ENCODE measurements around the gene YAF2.

Gene YAF2

DNA sequence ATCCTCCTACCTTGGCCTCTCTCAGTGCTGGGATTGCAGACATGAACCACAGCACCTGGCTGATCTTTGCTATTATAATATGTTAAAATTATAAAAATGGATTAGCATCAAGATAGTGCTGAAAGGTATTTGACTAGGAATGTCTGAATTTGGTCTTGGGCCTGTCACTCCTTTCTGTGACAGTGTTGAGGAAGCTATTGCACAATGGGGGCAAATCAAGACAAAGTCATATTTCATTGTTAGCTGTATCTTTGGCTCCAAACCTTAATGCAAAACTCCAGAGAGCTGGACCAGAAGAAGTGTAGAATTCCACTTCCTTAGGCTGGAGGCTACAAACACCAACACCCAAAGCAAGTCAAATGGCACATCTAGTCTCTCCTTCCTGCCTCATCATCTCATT lies 45.7 kb upstream of the YAF2 start:
- TF ChIP-seq, protein P1, sequence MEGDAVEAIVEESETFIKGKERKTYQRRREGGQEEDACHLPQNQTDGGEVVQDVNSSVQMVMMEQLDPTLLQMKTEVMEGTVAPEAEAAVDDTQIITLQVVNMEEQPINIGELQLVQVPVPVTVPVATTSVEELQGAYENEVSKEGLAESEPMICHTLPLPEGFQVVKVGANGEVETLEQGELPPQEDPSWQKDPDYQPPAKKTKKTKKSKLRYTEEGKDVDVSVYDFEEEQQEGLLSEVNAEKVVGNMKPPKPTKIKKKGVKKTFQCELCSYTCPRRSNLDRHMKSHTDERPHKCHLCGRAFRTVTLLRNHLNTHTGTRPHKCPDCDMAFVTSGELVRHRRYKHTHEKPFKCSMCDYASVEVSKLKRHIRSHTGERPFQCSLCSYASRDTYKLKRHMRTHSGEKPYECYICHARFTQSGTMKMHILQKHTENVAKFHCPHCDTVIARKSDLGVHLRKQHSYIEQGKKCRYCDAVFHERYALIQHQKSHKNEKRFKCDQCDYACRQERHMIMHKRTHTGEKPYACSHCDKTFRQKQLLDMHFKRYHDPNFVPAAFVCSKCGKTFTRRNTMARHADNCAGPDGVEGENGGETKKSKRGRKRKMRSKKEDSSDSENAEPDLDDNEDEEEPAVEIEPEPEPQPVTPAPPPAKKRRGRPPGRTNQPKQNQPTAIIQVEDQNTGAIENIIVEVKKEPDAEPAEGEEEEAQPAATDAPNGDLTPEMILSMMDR (IDR thresholded peaks at IDR 0.05) = no peak

DNA sequence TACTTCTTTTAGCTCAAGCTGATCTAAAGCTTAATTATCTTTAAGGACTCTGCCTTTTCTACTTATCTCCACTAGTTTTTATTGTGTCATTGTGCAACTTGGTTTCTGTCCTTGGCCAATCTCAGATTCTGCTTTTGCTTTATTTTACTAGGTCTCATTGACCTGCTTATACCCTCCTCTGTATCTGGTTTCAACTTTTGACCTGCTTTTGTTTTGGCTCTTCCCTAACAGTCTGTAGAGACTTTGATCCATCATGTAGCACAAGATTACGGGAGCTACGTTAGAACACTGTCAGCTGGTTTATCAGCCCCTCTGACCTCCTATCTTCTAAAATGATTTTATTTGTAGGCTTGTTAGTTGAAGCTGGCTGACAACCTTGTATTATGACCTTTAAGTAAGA lies 44.2 kb upstream of the YAF2 start:
- TF ChIP-seq, protein P1 (IDR thresholded peaks at IDR 0.05) = no peak
- Histone ChIP-seq H3K9me3 (no peaks in the 10 kb centered on the region), H3K4me3 (ENCODE audit: low read depth in 1 of 2, low read length in 1 of 2) (no peak overlapping the region), H3K4me1 (ENCODE audit: control insufficient read depth in 1 of 2, insufficient read depth in 1 of 2, low read depth in 1 of 2, low read length in 1 of 2) (no peaks in the 10 kb centered on the region), H3K27ac (no peak overlapping the region), H3K36me3 (no peaks in the 10 kb centered on the region), H3K27me3 (peaks cover 4% of the 10 kb centered on the region)

More for the DNA sequence above, 45.7 kb upstream of the YAF2 start:
- Histone ChIP-seq H3K4me1 (ENCODE audit: control insufficient read depth in 1 of 2, insufficient read depth in 1 of 2, low read depth in 1 of 2, low read length in 1 of 2) (no peaks in the 10 kb centered on the region), H3K36me3 (no peaks in the 10 kb centered on the region), H3K4me3 (ENCODE audit: low read depth in 1 of 2, low read length in 1 of 2) (no peak overlapping the region), H3K27me3 (no peaks in the 10 kb centered on the region), H3K9me3 (no peaks in the 10 kb centered on the region), H3K27ac (no peak overlapping the region)

DNA sequence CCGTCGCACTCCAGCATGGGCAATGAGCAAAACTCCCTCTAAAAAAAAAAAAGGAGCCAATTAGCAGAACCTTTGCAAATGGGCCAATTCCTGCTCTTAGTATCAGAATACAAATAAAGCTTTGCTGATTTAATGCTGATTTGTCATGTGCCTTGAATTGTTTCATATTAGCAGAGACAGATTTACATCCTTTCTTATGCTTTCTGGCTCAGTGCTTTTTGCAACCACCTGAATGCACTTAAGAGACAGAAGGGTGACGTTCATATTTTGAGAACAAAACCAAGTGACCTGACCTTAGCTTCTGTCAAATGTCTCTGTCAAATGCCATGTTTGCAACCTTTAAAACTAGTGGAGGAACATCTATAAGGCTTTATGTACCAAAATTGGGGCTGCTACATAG lies 43.8 kb upstream of the YAF2 start:
- TF ChIP-seq, protein P1 (IDR thresholded peaks at IDR 0.05) = no peak
- Histone ChIP-seq H3K4me3 (ENCODE audit: low read depth in 1 of 2, low read length in 1 of 2) (no peak overlapping the region), H3K27me3 (peaks cover 5% of the 10 kb centered on the region), H3K27ac (no peak overlapping the region), H3K9me3 (no peaks in the 10 kb centered on the region), H3K36me3 (no peaks in the 10 kb centered on the region), H3K4me1 (ENCODE audit: control insufficient read depth in 1 of 2, insufficient read depth in 1 of 2, low read depth in 1 of 2, low read length in 1 of 2) (no peaks in the 10 kb centered on the region)

DNA sequence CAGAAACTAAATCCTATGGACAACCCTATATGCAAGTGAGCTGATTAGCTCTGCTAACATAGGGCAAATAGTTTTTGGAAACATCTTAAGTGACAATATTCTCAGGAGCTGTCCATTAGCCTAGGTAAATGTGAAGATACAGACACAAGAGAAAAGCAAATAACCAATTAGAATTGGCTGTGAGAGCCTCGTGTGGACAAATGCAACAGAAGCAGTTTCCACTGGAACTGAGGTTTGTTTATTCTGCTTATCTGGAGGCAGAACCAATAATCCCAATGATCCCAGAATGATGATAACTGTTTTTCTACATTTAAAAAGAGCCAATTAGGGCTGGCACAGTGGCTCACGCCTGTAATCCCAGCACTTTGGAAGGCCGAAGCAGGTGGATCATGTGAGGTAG lies 43.2 kb upstream of the YAF2 start:
- peaks cover 5% of the 10 kb centered on the region for H3K27me3 ChIP-seq
- TF ChIP-seq, protein P1 (IDR thresholded peaks at IDR 0.05) = no peak
- H3K4me3 ChIP-seq (ENCODE audit: low read depth in 1 of 2, low read length in 1 of 2) = no peak overlapping the region
- no peaks in the 10 kb centered on the region for H3K36me3 ChIP-seq
- H3K27ac ChIP-seq = no peak overlapping the region
- H3K4me1 ChIP-seq (ENCODE audit: control insufficient read depth in 1 of 2, insufficient read depth in 1 of 2, low read depth in 1 of 2, low read length in 1 of 2) = no peaks in the 10 kb centered on the region
- no peaks in the 10 kb centered on the region for H3K9me3 ChIP-seq

DNA sequence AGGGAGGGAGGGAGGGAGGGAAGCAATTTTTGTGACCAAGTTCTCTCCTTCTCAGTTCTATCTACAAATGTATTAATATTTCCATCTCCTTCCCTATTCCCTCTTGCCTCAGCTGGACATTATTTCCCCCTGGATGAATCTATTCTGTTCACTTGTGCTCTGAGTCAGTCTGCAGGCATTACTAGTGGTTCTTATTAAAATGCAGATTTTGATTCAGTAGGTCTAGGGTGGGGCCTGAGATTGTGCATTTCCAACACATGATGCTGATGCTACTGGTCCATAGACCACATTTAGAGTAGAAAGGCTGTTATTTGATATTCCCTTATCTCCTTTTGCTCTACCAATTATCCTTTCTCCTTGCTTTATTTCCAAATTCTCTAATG lies 40.1 kb upstream of the YAF2 start:
- TF ChIP-seq, protein P1 (IDR thresholded peaks at IDR 0.05) = no peak
- Histone ChIP-seq H3K27ac (no peak overlapping the region), H3K9me3 (no peaks in the 10 kb centered on the region), H3K4me1 (ENCODE audit: control insufficient read depth in 1 of 2, insufficient read depth in 1 of 2, low read depth in 1 of 2, low read length in 1 of 2) (no peaks in the 10 kb centered on the region), H3K4me3 (ENCODE audit: low read depth in 1 of 2, low read length in 1 of 2) (no peak overlapping the region), H3K27me3 (peaks cover 5% of the 10 kb centered on the region), H3K36me3 (no peaks in the 10 kb centered on the region)

All from neutrophil (primary cell).